ENCODE measurements around the gene IGLL1.
"Not testable (repeated sequence)": the region's sequence is repeated elsewhere in the genome, so short reads cannot be mapped to it uniquely, and the experiment has no call there.

- not testable (repeated sequence) for TF ChIP-seq CTCF, POLR2A (IDR thresholded peaks at IDR 0.05)
These were observed 40.3 kb downstream of the IGLL1 start for GRCh38 chr22:23539839-23540198.

Measured in testis (tissue), 2 donors.